ENCODE results near the gene RNF217.
A peak's percentile ranks its signal among the peaks of the same experiment; 100 is the strongest.
"Not testable (repeated sequence)": the region's sequence is repeated elsewhere in the genome, so short reads cannot be mapped to it uniquely, and the experiment has no call there.

Gene RNF217, protein sequence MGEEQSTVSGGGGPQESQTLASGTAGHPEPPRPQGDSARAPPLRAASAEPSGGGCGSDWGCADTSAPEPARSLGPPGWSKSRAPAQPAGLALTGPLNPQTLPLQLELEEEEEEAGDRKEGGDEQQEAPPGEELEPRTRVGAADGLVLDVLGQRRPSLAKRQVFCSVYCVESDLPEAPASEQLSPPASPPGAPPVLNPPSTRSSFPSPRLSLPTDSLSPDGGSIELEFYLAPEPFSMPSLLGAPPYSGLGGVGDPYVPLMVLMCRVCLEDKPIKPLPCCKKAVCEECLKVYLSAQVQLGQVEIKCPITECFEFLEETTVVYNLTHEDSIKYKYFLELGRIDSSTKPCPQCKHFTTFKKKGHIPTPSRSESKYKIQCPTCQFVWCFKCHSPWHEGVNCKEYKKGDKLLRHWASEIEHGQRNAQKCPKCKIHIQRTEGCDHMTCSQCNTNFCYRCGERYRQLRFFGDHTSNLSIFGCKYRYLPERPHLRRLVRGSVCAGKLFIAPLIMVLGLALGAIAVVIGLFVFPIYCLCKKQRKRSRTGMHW

DNA sequence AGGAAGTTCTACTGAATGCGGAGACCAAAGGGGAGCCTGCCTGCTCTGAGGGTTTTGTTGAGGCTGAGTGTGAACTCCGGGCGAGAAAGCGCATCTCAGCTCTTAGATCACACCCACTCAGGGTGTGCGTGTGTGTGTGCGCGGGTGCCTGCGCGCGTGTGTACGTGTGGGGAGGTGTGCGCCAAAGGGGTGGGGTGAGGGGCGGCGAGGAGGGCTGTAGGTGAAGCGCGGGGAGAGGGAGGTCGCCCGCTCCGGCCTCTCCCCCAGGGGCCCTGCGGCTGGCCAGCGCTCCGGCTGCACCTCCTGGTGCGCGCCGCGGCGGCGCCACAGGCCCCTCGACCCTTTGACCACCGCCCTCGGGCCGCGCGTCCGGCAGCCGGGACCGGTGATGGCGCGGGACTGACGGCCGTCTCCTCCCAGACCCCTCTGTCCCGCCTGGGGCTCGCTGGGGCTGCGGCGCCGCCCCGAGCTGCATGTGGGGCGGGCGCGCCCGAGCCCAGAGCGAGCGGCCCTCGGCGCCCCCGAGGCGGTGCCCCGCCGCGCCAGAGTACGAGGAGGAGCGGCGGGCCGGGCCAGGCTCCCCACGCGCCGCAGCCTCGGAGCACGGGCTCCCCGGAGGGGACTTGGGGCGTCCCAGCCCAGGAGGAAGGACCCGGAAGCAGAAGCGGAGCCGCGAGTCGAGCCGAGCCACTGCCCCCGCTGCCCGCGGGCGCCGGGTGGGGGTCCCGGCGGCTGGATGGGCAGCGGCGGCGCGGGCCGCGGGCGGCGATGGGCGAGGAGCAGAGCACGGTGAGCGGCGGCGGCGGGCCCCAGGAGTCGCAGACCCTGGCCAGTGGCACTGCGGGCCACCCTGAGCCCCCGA lies at the start of gene RNF217:
Gene RNF217, plus strand, starts transcription at position 661 of the 862 bp plus-strand sequence. Its CDS starts 108 bp downstream, at position 769.
- peak; percentile 46 for DNase-seq (ENCODE audit: low spot score)

DNA sequence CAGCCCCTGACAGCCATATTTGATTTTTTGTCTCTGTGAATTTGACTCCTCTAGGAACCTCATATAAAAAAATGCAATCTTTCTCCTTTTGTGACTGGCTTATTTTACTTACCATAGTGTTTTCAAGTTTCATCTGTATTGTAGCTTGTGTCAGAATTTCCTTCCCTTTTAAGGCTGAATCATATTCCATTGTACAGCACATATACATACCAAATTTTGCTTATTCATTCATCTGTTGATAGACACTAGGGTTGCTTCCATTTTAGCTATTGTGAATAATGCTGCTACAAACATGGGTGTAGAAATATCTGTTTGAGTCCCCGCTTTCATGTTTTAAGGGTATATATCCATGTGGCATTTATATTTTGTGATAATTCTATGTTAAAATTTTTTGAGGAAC lies 49.2 kb upstream of the RNF217 start:
- no peak for DNase-seq (ENCODE audit: low spot score)

DNA sequence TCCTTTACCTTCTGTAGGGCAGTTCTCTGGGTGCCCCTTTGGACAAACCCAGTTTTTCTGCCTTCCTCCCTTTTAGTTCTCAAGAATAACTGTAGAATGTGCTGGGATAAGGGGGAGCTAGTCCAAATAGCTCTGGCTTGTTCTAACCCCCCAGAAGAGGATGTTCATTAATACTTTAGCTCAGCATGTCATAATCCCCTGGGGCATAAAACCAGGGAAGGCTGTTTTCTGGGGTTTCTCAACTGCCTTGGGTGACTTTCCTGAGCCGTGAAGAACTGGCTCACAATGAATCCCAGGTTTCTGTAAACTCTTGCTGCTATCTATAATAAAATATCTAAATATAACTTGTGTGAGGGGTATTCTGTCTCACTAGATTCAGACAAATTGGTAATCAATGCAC lies 44.5 kb upstream of the RNF217 start:
- DNase-seq (ENCODE audit: low spot score), result no peak

DNA sequence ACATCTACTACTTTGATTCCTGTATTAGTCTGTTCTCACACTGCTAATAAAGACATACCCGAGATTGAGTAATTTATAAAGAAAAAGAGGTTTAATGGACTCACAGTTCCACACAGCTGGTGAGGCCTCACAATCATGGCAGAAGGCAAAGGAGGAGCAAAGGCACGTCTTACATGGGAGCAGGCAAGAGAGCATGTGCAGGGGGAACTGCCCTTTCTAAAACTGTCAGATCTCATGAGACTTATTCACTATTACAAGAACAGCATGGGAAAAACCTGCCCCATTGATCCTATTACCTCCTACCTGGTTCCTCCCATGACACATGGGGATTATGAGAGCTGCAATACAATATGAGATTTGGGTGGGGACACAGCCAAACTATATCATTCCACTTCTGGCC lies 42.5 kb upstream of the RNF217 start:
- DNase-seq (ENCODE audit: low spot score), result not testable (repeated sequence)

DNA sequence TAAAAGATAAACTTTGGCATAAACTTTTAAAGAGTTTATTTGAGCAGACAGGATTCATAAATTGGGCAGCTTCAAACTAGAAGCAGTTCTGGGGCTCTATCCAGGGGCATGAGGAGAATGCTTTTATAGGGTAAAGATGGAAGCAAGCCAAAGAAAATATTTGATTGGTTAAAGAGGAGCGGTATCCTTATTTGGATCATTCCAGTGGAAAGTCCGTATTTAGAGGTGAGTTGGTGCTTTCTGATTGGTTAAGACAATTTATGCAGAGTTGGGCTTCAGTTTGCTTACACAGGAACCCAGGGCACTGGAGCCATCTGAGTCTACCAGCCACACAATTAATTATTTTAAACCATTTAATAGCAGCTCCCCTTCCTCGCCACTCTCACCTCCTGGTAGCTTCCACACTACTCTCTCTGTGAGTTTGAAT lies 37.9 kb upstream of the RNF217 start:
- DNase-seq (ENCODE audit: low spot score), result no peak

DNA sequence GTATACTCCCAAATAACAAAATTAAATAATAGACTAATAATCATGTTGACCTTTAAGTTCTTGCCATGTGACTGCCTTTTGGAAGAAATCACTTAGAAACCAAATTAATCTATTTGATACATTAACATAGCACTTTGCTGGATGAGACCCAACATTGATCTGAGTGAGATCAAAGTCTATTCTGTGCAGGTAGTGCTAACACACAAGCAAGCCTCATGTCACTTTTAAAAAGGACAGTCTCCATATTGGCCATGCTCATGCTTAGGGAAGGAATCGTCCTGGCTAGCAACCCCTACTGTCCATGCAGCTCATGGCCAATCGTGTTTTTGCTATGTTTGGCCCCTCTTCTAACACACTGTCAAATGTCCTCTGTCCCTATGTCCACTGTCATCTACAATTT lies 35.8 kb upstream of the RNF217 start:
- DNase-seq (ENCODE audit: low spot score), result no peak

DNA sequence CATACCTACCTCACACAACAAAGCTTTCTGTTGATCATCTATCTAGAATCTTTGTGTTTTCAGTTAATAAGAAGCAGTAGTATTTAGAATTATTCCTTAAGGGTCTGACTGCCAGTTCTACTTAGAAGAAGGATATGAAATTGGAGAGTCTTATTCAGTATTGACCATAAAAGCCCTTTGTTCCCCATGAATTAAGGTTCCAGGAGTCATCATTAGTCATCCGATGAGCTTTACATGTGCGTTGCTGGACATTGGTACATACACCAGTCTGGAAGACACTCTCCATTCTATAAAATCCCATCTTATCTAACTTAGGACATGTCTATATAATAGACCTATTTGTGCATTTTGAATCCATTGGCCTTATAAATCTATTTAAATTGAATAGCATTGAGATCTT lies 34.4 kb upstream of the RNF217 start:
- peak; percentile 16 for DNase-seq (ENCODE audit: low spot score)

DNA sequence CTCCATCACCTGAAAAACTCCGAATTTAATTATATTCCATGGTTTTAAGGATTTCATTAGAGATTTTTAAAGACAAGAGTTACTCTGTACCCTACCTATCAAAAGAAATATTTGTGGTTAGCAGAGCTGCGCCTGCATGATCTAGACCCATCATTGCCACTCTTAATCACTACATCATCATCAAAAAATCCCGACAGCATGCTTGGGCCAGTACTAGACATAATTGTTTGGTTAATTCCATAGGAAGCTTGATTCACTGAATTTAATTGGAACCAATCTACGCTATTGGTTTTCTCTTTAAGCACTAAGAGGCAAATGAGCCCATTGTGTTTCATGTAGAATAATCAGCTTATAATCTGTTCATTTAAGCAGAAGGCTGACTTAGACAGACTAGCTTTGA lies 33.4 kb upstream of the RNF217 start:
- DNase-seq (ENCODE audit: low spot score), result no peak

DNA sequence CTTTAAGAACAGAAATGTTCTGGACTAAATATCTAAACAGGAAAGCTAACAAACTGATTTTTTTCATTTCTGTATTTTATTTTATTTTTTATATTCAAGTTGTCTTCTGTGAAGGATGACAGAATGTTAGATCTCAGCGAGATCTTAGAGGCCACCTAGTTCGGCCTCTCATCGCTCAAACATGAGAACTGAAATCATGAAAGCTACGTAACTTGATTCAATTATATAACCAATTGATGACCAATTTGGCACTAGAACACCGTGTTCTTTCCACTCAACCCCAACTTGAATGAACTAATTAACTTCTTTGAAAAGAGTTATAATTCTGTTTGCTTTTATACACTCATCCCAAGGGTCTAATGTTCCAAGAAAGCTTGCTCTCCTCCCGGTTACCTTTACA lies 24.6 kb upstream of the RNF217 start:
- no peak for DNase-seq (ENCODE audit: low spot score)

DNA sequence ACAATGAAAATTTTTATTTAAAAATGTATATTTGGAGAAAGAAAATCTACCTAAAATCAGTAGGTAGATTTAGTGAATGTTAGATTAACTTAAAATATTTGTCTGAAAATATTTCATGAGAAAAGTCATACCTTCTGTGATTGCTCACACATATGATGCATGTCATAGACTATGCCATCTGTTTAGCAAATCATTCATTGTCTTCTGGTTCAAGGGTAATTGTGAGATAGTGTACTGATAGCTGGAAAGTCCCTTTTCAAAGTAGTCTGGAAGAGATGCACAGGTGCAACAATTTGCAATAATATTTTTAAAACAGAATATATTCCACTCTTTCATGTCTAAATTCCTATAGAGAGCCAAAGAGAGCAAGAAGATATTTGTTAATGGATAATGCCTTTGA lies 21.0 kb upstream of the RNF217 start:
- no peak for DNase-seq (ENCODE audit: low spot score)

DNA sequence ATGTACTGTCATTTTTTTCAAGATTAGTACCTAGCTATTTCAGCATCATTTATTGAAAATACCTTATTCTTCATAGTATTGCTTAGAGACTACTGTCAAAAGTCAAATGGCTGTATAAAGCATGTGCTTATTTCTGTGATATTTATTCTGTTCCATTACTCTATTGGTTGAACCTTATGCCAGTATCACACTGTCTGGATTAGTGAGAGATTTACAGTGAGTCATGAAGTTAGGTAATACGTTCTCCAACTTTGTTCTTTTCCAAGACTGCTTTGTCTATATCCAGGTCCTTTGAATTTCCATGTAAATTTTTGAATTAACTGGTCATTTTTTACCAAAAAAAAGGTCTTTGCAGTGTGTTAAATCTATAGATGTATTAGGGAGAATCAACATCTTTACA lies 18.6 kb upstream of the RNF217 start:
- no peak for DNase-seq (ENCODE audit: low spot score)

DNA sequence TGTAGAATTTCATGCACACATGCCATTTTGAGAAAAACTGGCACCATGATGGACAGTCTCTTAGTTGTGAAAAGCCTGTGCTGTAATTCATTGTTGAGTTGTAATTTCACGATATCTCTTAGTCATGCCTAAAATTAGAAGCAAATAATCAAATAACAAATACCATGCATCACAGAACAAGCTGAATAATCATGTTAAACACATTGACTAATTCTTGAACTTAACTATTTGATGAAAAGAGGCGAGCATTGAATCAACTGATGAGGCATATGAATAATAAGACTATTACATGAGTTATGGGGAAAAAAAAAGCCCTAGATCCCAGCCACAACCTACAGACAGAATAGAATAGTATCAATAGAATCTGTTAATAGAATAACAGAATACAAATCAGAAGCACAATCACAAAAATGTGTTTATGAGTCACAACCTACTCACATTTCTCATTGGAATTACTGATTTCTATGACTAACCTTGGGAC lies 14.2 kb upstream of the RNF217 start:
- DNase-seq (ENCODE audit: low spot score), result peak; percentile 16

DNA sequence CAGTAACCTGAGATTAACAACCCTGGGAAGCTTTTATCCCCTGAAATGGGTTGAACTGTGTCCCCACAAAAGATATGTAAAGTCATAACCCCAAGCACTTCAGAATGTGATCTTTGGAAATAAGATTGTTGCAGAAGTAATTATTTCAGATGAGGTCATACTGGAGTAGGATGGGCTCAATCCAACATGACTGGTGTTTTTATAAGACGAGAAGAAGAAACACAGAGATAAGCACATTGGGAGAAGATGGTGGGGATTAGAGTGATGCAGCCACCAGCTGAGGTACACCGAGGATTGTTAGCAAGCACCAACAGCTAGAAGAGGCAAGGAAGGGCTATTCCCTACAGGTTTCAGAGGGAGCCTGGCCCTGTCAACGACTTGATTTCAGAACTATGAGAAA lies 12.5 kb upstream of the RNF217 start:
- DNase-seq (ENCODE audit: low spot score), result no peak

DNA sequence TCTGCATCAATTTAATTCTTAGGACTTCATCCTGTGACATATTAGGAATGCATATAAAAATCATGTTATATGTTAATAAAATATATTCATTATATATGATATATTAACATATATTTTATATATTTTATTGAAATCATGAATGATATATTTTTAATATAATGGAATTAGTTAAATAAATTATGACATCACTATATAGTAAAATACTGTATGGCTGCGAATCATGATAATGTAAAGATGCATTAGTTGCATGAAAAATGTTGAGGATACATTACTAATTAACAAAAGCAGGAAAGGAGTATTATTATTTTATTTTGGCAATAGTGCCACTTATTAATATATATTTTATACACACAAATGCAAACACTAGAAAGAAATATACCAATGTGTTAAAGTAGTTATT lies 8.4 kb upstream of the RNF217 start:
- DNase-seq (ENCODE audit: low spot score), result no peak

DNA sequence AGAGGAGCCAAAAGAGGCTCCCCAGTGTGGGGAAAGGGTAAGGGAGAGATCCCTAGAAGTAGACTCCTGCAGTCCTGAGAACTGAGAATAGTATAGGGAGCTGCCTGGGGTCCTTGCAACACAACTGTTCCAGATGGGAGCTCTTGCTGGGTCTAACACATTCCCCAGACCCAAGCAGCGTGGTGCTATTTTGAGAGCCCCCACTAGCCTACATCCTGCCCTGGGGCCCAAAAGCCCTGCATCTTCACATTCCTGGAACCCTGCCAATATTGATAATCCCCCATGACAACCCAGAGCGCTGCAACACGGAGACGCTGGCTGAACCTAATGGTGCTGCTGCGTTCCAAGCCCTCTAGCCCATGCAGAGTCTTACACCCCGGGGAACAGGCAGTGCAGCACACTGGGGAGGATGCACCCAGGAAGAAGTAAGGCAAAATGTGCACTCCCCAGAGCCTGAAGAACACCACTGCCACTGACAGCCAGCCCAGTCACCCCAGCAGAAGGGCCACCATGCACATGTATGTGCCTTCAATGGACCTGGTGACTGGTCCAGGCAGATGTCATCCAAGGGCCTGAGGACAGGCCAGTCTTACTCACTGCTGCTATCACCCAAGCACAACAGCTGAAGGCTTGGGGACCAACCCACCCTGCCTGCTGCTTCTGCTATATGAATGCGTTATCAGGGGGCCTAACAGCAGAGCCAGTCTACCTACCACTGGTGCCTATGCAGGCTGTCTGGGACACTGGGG lies 7.0 kb upstream of the RNF217 start:
- DNase-seq (ENCODE audit: low spot score), result no peak

DNA sequence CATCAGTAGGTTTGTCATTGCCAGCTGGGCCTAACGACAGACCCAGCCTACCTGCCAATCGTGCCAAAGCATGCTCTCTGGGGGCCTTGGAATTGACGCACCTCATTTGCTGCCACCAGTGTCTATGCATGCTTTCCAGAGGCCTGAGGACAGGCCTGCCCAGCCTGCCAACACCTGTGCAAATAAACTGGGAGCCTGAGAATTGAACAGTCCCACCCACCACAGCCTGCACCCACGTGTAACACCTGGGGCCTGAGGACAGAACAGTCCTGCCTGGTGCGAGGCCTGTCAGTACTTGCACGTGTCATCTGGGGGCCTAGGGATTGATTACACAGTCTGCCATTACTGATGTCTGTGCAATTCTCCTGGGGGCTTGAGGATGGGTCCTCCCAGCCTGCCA lies 6.2 kb upstream of the RNF217 start:
- no peak for DNase-seq (ENCODE audit: low spot score)

DNA sequence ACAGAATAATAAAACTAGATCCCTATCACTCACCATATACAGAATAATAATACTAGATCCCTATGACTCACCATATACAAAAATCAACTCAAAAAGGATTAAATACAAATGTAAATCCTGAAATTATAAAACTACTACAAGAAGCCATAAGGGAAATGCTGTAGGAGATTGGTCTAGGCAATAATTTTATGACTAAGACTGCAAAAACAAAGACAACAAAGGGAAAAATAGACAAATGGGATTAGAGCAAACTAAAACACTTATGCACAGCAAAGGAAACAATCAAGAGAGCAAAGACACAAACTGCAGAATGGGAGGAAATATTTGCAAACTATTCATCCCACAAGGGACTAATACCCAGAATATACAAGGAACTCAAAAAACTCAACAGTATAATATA lies 4.1 kb upstream of the RNF217 start:
- peak; percentile 48 for DNase-seq (ENCODE audit: low spot score)

DNA sequence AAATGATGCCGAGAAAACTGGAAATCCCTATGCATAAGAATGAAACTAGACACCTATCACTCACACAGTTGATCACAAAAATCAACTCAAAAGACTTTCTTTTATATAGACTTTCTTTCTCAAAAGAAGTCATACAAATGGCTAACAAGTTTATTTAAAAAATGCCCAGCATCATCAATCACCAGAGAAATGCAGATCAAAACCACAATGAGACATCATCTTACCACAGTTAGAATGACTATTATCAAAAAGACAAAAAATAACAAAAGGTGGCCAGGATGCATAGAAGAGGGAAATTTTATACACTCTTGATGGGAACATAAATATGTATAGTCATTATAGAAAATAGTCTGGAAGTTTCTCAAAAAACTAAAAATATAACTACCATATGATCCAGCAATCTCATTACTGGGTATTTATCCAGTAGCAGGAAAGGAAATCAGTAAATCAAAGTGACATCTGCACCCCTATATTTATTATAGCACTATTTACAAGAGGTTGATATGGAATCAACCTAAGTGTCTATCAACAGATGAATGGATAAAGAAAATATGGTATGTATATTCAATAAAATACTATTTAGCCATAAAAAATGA lies 3.4 kb upstream of the RNF217 start:
- peak; percentile 45 for DNase-seq (ENCODE audit: low spot score)

DNA sequence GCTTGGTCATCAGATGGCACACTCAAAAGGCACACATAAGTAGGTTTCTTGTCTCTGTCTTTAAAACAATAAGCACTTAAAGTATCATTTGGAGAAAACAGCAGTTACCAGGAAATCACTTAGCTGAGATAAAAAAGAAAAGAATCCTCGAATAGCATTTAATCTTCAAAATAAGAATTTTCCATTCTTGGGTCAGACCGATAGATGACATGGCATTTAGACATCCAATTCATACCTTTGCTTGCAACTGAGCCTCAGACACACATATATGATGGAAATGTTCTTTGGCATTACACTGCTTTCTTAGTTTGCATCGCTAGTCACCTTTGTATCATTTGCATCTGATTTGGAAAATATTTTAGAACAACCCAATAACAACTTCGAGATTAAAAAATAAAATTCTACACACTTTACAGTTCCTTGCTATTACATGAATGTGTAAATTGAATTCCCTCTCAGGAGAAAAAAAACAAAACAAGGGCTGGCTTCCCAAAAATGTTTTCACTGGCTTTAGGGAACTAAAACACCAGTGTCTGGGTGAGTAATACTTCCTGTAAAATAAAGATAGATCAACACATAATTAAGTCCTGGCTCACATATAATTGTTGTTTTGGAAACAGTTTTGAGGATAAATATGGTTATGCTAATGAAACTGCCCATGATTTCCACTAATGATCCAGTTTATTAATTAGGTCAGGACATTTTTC lies 1.3 kb upstream of the RNF217 start:
- DNase-seq (ENCODE audit: low spot score), result peak; percentile 29

DNA sequence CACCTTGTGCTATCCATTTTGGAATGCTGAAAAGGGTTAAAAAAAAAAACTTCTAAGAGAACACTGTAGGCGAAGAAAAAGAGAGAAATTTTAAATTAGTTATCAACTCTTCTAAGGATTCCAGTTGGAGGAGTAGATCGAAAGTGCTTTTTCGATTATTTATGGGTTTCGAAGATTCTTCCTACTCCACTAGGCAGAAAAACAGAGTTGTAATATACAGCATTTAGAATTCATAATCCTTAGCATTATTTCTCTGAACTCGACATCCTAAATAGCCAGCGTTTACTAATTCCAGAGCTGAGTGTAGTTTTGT lies 817 bp upstream of the RNF217 start:
- no peak for DNase-seq (ENCODE audit: low spot score)
